GM21360 (cell line): ENCODE data around the gene LINGO1.

ENCODE experiments used
- ATAC-seq: cut with Tn5 transposase; IDR thresholded peaks from one replicate; pipeline ENCODE4 v1.9.1; 2021; ENCODE audit warnings: mild to moderate bottlenecking, moderate library complexity; ENCODE audit not compliant: unreplicated experiment

LINGO1 gene

GRCh38 chr15:77633134-77633912 lies 611 bp upstream of the LINGO1 start:
- peak; percentile 58 for ATAC-seq

- no peak for ATAC-seq
These were observed 773 bp downstream of the LINGO1 start for GRCh38 chr15:77631745-77632533.

- no peak for ATAC-seq
These were observed 1.6 kb downstream of the LINGO1 start for GRCh38 chr15:77630956-77631744.

GRCh38 chr15:77630056-77630455 lies 2.7 kb downstream of the LINGO1 start:
- no peak for ATAC-seq

- no peak for ATAC-seq
These were observed 3.4 kb downstream of the LINGO1 start for GRCh38 chr15:77629070-77630030.

- ATAC-seq, result no peak
These were observed 4.7 kb downstream of the LINGO1 start for GRCh38 chr15:77628010-77628409.

- ATAC-seq, result no peak
These were observed 5.1 kb downstream of the LINGO1 start for GRCh38 chr15:77627581-77627980.

- no peak for ATAC-seq
These were observed 5.6 kb downstream of the LINGO1 start for GRCh38 chr15:77627067-77627466.

- ATAC-seq, result no peak
These were observed 6.7 kb downstream of the LINGO1 start for GRCh38 chr15:77626002-77626401.

GRCh38 chr15:77625376-77625775 lies 7.3 kb downstream of the LINGO1 start:
- ATAC-seq, result no peak

GRCh38 chr15:77624868-77625267 lies 7.8 kb downstream of the LINGO1 start:
- no peak for ATAC-seq

GRCh38 chr15:77623755-77624524 lies 8.8 kb downstream of the LINGO1 start:
- no peak for ATAC-seq

GRCh38 chr15:77622934-77623754 lies 9.6 kb downstream of the LINGO1 start:
- ATAC-seq, result no peak

GRCh38 chr15:77622209-77622933 lies 10.3 kb downstream of the LINGO1 start:
- no peak for ATAC-seq

GRCh38 chr15:77621847-77622208 lies 10.9 kb downstream of the LINGO1 start:
- no peak for ATAC-seq

- no peak for ATAC-seq
These were observed 11.6 kb downstream of the LINGO1 start for GRCh38 chr15:77620960-77621647.

- no peak for ATAC-seq
These were observed 12.4 kb downstream of the LINGO1 start for GRCh38 chr15:77620297-77620696.
